ENCODE data around the gene PLA2G10.
A peak's percentile ranks its signal among the peaks of the same experiment; 100 is the strongest.
"Not testable (repeated sequence)": the region's sequence is repeated elsewhere in the genome, so short reads cannot be mapped to it uniquely, and the experiment has no call there.

Gene PLA2G10

DNA sequence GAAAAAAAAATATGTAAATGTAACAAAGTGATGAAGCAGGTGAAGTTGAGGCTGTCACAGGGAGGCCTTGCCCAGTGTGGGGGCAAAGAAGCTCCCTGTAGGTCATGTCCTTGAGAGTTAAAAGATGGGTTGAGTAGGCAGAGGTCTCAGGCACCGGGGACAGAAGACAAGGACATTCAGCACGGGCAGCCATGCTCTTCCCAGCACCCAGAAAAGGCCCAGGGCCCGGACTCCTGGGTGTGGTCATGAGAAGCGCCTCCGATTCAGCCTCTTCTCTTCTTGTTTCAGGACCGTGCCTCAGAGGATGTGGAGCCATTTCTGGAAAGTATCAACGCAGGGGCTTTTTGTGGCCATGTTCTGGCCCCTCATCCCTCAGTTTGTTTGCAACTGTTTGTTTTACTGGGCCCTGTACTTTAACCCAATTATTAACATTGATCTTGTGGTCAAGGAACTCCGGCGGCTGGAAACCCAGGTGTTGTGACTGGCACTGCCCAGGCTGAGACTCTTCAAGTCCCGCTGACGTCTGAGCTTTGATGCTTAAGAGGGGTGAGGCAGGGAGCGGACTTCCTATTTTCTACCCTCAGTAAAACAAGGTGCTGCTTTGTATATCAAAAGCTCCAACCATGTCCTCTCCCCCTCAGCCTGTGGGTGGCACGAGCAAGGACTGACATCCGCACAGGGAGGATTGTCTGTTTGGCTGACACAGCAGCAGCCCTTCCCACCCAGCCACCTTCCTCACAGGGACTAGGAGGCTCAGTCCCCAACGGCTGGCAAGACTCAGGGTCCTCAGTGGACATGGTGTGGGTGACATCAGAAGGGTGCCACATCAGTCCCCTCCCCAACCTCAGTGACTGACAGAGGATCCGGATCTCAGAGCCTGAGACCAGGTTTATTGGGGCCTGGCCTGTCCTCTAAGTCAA, 26.5 kb downstream of the PLA2G10 start:
- DNase-seq (ENCODE audit: low spot score): no peak

DNA sequence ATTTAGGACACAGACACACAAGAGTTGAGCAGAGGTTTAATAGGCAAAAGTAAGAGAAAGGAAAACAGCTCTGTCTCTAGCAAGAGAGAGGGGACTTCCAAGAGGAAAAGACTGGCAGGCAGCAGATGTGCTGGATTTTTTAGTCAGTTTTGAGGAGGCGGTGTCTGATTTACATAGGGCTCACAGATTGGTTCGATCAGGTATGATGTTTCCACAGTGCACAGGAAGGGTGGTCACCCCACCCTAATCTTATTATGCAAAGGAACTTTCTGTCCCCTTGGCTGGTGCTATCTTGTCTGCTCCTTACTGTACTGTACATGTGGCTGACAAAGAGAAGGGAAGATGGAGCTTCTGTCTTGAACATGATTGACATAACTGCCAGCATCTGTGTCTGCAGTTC, 36.0 kb downstream of the PLA2G10 start:
- DNase-seq (ENCODE audit: low spot score): no peak

DNA sequence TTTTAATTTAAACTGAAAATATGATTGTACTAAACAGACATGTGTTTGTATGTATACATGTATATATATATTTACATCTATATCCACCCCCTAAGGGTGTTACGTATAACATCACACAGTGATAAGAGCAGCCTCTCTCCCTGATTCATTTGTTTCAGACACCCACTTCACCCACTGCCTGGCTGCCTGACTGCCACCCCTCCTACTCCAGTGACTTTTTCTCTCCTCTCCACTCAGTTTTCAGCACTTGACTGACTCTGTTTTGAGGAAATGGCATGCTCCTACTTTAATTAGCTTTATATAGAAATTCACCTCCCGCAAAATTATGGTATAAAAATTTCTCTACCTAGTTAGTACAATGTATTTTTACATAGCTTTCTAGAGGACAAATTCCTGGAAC, 41.4 kb downstream of the PLA2G10 start:
- no peak for DNase-seq (ENCODE audit: low spot score)

DNA sequence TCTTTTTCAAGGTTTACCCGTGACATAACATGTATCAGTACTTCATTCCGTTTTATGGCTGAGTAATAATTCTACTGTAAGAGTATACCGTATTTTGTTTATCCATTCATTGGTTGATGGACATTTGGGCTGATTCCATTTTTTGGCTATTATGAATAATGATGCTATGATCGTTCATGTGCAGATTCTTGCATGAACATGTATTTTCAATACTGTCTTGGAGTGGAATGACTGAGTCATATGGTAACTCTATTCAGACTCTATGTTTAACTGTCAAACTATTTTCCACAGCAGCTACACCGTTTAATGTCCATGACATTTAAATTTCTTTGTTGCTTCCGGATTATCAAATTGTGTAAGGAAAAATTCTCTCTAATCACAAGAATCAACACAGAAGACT, 43.5 kb downstream of the PLA2G10 start:
- no peak for DNase-seq (ENCODE audit: low spot score)

DNA sequence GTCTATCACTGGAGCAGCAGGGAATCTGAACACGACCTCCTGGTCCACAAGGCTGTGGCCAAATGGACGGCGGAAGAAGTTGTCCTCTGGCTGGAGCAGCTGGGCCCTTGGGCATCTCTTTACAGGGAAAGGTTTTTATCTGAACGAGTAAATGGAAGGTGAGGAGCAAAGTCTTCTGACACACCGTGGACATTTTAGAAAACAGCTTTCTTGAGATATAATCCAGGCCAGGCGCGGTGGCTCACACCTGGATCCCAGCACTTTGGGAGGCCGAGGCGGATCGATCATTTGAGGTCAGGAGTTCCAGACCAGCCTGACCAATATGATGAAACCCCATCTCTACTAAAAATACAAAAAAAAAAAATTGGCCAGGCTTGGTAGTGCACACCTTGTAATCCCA, 44.3 kb downstream of the PLA2G10 start:
- DNase-seq (ENCODE audit: low spot score): no peak

DNA sequence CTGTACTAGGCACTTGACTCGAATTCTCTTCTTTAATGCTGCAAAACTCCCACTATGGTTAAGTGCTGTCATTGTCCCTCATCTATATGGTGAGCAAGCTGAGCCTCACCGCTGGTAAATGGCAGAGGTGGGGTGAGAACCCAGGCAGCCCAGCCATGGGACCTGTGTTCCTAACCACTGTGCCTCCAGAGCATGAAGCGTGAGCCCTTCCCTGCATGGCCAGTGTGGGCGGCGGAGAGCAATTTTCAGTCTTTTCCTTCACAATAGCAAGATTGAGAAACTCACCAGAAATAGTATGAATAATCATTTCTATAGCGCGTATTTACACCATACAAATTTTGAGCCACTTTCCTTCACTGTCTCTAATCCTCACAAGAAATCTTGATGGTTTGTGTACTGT, 52.2 kb downstream of the PLA2G10 start:
- no peak for DNase-seq (ENCODE audit: low spot score)

DNA sequence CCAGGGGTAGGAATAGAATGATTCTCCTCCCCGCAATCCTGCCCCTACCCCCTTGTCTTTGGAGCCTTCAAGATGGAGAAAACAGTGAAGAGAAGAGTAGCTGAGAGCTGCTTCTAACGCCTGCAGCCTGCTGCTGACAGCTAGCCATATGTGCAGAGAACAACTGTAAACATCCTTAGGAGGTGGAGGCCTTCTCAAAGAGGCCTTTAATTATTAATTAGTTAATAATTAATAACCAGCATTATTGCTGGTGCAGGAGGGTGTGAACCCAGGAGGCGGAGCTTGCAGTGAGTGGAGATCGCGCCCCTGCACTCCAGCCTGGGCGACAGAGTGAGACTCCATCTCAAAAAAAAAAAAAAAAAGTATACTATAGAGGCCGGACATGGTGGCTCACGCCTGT, 52.9 kb downstream of the PLA2G10 start:
- no peak for DNase-seq (ENCODE audit: low spot score)

DNA sequence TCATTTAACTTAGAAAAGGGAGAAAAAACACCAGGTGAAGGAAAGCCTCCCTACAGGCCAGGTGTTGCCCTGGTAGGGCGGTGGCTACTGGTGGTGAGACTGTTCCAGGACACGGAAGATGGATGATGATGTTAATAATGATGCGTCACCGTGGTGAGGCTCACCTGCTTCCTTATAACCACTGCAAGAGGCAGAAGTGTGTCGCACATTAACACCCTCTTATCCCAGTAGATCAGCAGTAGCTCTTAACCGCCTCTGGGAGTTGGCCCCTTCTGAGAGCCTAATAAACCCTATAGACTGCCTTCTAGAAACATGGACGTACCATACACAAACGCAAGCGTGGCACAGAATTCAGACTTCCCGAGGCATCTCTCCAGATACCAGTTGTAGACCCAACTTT, 53.6 kb downstream of the PLA2G10 start:
- DNase-seq (ENCODE audit: low spot score): no peak

DNA sequence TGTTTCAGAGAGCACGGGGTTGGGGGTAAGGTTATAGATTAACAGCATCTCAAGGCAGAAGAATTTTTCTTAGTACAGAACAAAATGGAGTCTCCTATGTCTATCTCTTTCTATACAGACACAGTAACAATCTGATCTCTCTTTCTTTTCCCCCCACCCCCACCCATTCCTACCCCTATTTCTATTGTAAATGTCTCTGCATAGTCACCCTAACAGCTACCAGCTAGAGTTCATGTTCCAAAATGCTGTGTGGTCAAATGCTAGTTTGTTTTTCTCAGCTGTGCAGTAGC, 57.2 kb downstream of the PLA2G10 start:
- not testable (repeated sequence) for DNase-seq (ENCODE audit: low spot score)

DNA sequence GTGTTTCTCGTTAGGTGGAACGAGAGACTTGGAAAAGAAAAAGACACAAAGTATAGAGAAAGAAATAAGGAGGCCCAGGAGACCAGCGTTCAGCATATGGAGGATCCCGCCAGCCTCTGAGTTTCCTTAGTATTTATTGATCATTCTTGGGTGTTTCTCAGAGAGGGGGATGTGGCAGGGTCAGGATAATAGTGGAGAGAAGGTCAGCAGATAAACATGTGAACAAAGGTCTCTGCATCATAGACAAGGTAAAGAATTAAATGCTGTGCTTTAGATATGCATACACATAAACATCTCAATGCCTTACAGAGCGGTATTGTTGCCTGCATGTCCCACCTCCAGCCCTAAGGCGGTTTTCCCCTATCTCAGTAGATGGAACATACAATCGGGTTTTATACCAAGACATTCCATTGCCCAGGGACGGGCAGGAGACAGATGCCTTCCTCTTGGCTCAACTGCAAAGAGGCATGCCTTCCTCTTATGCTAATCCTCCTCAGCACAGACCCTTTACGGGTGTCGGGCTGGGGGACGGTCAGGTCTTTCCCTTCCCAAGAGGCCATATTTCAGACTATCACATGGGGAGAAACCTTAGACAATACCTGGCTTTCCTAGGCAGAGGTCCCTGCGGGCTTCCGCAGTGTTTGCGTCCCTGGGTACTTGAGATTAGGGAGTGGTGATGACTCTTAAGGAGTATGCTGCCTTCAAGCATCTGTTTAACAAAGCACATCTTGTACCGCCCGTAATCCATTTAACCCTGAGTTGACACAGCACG, 57.7 kb downstream of the PLA2G10 start:
- DNase-seq (ENCODE audit: low spot score): not testable (repeated sequence)

DNA sequence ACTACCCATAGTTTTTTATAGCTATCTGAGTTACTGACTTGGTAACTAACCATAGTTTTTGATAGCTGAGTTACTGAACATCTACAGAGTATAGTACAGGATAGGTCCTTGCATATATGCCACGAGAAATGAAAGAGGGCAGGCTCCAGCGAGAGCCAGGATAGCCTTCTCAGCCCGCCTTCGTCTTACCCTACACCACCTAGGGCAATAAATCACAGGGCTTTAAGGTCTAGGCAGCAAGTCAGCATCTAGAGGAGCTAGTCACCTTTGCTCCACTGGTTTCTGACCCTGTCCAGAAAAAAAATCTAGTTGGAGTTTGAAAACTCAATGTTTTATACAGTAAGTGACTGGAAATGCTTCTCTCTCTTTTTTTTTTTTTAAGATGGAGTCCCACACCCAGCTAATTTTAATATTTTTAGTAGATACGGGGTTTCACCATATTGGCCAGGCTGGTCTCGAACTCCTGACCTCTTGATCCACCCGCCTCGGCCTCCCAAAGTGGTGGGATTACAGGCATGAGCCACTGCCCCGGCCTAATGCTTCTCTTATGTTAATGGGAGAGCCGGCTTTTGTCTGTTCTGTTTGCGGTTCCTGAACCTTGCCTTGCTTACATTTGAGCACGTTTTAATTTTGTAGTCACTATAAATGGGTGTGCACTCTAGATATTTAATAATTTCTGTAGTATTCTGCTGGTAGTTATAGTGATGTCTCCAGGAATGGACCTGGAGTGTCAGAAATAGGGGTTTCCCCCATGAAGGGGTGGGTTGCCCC, 58.5 kb downstream of the PLA2G10 start:
- no peak for DNase-seq (ENCODE audit: low spot score)

DNA sequence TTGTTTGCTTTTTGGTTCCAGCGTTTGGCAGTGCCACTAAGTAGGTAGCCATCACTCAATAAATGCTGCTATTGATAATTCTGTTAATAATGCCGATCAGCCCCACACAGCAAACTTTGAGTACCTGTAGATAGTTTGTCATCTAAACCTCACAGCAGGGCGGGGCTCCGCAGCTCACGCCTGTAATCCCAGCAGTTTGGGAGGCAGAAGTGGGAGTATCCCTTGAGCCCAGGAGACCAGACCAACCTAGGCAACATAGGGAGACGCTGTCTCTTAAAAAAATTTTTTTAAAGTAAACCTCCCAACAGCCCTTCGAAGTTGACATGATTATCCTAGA, 59.8 kb downstream of the PLA2G10 start:
- no peak for DNase-seq (ENCODE audit: low spot score)

DNA sequence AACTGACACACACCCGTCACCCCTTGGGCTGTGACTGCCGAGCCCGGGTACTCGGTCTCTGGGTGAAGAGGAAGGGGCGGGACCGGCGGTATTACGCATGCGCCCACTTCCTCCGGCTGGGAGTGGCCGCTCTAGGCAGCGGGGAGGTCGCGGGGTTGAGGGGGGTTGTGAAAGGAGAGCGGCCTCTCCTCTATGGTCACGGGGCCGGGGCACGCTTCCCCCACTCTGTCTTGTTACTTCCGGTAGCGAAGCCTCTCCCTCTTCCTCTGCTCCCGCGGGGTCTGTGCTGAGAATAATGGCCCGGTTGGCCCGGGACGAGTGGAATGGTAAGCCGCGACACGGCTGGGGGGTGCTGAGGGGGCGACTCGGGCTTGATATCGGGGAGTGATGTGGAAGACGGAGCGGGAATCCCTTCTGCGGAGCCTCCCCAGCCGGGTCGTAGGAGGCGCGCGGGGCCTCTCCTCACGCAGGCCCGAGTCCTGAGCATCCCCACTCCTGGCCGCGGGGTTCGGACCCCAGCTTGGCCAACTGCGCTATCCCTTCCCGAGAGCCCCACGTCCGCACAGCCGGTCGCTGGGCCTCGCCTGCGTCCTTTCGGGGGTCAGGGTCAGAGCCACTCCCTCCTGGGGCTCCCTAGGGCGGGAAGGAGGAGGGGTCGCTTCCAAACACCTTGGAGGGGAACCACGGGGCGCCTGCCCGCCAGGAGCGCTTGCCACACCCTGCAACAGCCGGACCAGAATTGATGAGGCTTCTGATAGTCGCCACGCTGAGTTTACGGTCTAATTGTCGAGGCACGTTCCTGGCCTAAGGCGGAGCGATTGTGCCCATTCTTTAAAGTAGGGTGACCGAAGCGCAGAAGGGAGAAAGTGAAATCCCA, 61.2 kb downstream of the PLA2G10 start, which contains the start of gene BFAR:
Gene BFAR, plus strand, starts transcription at position 259 of the 877 bp plus-strand sequence. CDS start 11,396 bp downstream, outside the sequence.
- DNase-seq (ENCODE audit: low spot score): peak; percentile 89

DNA sequence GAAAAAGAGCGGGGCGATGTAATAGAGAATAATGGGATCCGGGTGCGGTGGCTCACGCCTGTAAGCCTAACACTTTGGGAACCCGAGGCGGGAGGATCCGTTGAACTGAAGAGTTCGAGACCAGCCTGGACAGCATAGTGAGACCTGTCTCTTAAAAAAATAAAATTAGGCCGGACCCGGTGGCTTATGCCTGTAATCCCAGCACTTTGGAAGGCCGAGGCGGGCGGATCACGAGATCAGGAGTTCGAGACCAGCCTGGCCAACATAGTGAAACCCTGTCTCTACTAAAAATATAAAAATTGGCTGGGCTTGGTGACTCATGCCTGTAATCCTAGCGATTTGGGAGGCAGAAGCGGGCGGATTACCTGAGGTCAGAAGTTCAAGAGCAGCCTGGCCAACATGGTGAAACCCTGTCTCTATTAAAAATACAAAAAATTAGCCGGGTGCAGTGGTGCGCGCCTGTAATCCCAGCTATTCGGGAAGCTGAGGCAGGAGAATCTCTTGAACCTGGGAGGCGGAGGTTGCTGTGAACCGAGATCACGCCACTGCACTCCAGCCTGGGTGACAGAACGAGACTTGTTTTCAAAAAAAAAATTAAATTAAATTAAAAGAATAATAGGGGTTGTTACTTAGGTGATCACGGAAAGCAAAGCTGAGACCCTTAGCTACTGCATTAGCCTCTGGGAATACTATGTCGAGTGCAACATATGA, 63.3 kb downstream of the PLA2G10 start:
- DNase-seq (ENCODE audit: low spot score): not testable (repeated sequence)

DNA sequence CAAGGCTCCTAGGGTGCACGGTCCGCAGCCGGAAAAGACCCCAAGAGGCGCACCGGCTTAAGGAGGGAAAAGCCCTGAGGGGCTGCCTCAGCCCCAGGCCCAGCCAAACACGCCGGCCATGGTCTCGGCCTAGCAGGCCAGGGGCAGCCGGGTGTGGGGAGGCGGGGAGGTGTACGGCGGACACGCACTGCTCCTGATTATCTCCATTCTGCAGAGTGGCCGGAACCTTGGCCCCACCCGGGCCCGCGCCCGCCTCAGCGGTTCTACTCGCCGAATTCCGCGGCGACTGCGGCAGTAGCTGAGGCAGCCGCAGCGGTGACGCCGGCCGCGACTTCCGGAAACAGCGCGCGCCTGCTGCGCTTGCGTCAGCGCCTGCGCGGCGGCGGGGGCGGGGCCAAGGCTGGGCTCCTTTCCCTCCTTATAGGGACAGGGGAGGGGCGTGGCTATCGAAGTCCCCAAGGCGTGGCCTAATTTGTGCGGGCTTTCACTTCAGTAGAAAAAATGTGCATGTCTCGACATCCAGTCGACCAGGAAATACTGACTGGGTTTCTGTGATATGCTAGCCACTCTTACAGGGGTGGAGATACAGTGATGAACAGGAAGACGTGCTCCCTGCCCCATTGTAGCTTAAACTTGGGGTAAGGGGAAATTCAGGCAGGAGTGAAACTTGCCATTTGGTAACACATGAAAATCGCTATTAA, 64.0 kb downstream of the PLA2G10 start, which contains the start of gene PARN:
Gene PARN, minus strand, starts transcription at position 342 of the 701 bp plus-strand sequence. Its CDS starts 135 bp downstream, at position 207.
- DNase-seq (ENCODE audit: low spot score): peak; percentile 99

DNA sequence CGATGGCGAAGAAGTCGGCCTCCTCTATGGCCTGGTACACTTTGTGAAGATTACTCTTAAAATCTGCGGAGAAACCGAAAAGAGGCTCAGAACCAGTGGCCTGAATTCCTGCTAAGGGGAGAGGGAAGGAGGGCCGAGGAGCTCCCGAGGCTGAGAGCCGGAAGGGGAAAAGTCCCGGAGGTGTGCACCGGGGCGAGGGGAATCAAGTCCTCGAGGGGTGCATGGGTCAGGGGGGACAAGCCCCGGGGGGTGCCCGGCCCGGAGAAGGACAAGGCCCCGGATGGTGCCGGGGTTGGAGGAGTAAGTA, 64.5 kb downstream of the PLA2G10 start:
- no peak for DNase-seq (ENCODE audit: low spot score)

DNA sequence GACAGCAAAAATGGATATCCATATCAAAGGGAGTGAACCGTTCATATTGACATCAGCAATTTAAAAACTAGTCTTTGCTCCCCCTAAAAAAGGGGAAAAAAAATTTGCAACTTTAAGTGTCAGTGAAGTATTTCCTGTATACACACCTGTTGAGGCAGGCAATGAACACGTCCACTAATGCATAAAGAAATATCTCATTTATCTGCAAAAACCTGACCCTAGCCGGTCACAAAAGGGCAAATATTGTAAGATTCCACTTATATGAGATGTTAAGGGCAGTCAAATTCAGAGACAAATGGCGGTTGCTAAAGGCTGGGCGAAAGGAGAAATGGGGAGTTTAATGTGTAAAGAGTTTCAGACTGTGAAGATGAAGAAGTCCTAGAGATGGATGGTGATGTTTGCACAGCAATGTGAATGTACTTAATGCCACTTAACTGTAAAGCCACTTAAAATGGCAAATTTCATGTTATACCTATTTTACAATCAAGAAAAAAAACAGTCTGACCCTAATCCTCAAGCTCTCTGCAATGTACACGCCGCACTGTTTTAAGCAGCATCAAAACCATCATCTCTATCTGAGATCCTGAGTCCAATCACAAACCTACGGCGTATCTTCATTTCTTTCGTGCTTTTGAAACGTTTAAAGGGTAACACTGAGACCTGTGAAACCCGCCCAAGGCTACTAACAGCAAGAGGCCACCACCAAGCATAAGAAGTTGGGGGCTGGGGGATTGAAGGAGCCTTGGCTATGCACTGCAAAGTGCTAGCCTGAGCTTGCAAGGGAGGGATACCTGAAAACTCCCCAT, 65.1 kb downstream of the PLA2G10 start:
- DNase-seq (ENCODE audit: low spot score): peak; percentile 25

DNA sequence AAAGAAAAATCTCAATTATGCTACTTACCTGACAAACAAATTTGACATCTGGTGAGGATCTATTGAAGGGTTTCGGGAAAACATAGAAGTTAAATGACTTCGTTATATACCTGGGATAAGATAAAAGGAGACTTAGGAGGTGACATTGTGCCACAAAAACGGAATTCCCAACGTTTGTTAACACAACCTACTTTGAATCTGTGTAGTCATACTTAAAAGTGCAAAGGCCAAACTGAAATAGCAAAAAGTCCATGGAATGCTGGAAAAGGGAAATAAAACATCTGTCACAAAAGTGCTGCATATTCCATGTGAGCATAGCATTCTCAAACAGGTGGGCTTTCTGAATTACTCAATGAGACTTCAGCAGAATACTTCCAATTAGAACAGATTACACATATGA, 67.0 kb downstream of the PLA2G10 start:
- no peak for DNase-seq (ENCODE audit: low spot score)
